GM19351 (cell line): ENCODE measurements around the gene GLP2R.

Experiments used
- ATAC-seq: cut with Tn5 transposase; IDR thresholded peaks from one replicate; pipeline ENCODE4 v1.9.1; 2021; ENCODE audit warnings: mild to moderate bottlenecking, moderate library complexity; ENCODE audit not compliant: unreplicated experiment

GLP2R gene

GRCh38 chr17:9811537-9811936 lies 14.2 kb upstream of the GLP2R start:
- no peak for ATAC-seq

DNA sequence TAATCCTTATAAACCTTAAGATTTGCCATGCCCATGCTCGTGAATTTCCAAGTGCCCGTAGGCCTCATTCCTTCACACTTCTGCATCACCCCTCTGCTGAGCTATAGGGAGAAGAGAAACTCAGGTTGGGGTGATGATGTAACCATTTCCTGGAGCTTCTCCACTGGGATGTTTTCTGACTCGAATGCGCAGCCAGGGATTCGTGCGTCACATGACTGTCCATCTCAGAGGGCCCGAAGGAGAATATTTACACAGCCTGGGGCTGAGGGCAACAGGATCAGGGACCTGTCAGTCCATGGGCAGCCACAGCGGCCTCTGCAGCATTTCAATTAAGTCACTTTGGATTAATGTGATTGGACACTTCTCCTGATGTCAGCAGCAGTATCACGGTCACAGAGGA lies 12.6 kb upstream of the GLP2R start:
- no peak for ATAC-seq

- ATAC-seq = no peak
These were observed 11.3 kb upstream of the GLP2R start for GRCh38 chr17:9814337-9814945.

GRCh38 chr17:9816472-9816871 lies 9.3 kb upstream of the GLP2R start:
- no peak for ATAC-seq

GRCh38 chr17:9817086-9817485 lies 8.6 kb upstream of the GLP2R start:
- ATAC-seq = no peak

- no peak for ATAC-seq
These were observed 7.0 kb upstream of the GLP2R start for GRCh38 chr17:9818760-9819159.

DNA sequence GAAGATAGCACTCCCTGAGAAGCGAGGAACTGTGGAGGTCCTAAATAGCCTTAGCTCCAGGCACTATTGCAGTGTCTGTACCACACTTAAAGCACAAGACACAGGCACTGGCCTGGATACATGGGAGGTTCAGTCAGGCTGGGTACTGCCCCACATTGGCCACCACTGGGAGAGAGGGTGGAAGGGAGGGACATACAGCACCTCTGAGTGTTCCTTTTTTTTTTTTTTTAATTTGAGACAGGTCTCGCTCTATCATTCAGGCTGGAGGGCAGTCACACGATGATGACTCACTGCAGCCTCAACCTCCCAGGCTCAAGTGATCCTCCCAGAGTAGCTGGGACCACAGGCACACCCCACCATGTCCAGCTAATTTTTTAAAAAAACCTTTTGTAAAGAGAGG lies 5.3 kb upstream of the GLP2R start:
- ATAC-seq = no peak

DNA sequence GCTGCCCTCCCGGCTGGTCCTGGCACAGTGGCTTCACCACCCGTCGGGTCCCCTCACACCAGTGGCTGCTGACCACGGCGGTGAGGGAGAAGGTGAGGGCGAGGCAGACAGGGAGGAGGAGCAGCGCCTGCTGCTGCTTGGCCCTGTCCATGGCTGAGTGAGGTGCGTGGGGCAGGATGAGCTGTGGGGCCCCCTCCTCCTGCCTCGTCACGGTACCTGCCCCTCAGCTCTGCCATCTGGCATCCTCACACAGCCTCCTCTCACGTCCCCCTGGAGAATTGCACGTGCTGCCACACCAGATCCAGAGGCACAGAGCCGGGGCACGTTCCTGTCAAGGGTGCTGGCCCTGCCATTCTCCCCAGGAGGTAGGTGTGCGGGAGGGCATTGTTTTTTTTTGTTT lies 3.8 kb upstream of the GLP2R start, which contains the start of gene GSG1L2:
Gene GSG1L2, minus strand, starts transcription at position 159 of the 400 bp plus-strand sequence. Its CDS starts 8 bp downstream, at position 151.
- ATAC-seq = no peak

DNA sequence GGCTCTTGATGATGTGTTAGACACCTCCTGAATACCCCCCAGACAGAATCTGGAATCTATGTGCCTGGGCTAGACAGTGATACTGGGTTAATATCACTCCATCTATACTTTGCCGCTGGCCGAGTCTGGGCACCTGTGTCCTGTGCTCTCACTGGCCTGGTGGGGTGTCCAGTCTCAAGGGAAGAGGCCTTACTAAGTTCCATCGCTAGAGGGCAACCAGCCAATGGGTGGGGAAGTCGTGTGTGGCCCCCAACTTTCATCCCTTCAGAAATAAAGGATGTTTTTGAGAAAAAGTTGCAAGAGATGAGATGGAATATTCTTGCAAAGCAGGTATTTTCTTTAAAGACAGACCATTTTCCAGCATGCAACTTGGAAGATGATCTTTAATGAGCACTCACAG lies 1.6 kb upstream of the GLP2R start:
- no peak for ATAC-seq

DNA sequence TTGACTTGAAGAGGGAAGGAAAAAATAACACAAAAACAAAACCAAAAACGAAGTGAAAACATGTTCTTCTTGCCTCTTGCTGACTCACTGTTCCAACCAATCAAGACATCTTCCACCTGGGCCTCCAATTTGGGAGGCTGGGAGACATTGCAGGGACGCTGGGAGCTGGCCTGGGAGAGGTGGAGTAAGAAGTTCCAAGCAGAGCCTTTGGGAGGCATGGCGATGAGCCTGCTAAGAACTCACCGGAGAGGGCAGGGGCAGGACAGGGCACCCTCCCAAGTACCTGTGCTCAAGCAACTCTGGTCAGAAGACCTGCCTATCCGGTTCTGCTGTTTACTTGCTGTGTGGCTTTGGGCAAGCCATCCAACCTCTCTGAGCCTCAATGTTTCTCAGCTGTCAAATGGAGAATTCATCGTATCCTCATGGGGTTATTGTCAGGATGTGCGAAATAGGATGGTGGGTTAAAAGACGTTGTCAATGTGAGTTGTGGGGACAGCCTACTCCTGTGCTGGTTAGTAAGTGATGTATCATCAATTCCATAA lies 856 bp upstream of the GLP2R start:
- ATAC-seq = no peak

GRCh38 chr17:9828296-9829295 lies 2.9 kb downstream of the GLP2R start:
- ATAC-seq = no peak

DNA sequence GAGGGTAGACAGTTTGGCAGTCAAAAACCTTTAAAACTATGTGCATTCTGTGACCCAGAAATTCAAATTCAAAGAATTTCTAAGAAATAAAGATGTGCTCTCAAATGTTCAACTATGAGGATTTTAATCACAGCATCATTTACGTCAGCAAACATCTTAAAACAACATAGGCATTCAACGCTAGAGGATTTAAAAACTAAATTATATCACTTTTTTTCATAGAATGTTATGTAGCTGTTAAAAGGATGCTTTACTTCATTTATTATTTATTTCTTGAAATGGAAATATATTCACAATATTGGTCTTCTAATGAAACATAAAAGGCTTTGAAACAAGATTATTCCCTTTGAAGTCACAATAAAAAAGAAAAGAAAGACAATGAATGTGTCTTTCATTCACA lies 3.6 kb downstream of the GLP2R start:
- no peak for ATAC-seq

DNA sequence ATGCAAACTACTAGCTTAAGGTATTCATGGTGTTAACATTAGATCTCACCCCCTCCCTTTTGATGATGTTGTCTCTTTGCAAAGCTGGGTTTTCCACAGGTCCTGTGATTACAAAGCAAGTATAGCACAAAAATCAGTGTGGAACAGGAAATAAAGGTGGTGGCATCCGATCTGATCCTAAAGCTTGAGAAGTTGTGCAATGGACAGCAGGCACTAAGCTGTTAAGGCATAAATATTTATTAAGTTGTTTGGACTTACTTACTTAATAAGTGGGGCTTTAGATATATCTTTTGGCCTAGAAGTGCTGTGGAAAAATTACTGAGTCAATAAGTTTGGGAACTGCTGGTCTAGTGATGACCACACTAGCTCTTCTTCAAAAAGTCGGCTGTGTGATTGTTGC lies 5.0 kb downstream of the GLP2R start:
- ATAC-seq = no peak

- ATAC-seq = no peak
These were observed 8.2 kb downstream of the GLP2R start for GRCh38 chr17:9833922-9834321.

GRCh38 chr17:9837551-9838471 lies 12.1 kb downstream of the GLP2R start:
- ATAC-seq = no peak

- ATAC-seq = no peak
These were observed 13.7 kb downstream of the GLP2R start for GRCh38 chr17:9839433-9839832.

DNA sequence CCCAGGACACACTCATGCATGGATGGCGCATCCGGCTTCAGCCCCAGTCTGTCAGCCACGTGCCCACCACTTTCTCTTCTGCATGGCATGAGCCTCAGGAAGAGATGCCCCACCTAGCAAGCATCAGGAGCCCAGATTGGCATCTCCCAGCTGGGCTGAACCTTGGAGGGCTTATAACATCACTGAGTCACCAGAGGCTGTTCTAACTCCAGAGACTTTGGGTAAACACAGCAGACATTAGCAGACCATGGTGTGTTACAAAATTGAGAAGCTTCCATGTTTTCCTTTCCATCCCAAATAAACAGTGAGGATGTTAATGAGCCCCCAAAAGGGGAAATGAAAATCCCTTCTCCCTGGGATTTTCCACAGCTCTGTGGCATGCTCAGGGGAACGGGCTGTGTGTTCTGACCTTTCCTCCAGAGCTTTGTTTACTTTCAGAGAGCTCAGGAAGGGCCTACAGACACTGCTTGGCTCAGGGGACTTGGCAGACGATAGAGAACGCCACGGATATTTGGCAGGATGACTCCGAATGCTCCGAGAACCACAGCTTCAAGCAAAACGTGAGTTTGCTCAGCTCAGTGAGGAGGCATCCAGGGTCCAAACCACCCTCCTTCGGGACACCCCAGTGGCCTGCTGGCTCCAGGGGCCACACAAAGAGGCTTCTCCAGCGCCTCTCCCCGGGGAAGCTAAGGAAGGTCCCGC lies 16.5 kb downstream of the GLP2R start:
- ATAC-seq = no peak

DNA sequence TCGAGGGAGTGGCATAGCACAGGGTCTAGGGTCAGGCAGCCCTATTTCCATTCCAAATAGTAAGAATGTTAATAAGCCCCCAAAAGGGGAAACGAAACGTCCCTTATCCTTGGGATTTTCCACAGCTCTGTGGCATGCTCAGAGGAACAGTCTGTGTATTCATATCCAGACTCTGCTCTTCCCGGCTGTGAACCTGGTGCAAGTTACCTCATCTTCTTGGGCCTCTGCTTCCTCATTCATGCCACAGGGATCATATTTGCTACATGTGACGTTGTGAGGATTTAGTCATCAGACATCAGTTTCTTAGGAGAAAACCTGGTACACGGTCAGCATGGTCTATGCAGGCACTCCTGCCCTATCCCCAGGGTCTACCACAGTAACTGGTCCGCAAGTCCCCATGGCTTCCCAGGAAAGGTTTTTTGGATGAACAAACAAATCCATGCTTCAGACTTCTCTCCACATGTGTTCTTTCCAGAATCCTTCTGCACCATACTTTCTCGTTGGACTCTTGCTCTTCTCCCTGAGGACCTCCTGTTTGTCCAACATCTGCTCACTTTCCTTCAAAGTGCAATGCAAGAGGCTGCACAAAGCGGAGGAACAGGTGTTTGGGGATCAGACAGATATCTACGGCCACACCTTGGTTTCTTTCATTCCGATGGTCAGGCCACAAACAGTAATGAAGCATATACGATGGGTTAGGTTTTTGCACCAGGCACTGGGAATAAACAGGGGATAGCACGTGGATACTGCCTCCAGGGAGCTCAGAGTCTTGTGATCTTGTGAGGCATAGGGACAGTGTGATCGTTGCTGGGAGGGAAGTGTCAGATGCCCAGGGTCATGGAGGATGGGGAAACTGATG lies 17.7 kb downstream of the GLP2R start:
- no peak for ATAC-seq

- ATAC-seq = no peak
These were observed 18.4 kb downstream of the GLP2R start for GRCh38 chr17:9844153-9844552.
